ENCODE measurements around the gene NIPSNAP2.

- TF ChIP-seq EZH2 (IDR thresholded peaks at IDR 0.05) (no peak), POLR2AphosphoS5 (IDR thresholded peaks at IDR 0.05; ENCODE audit: borderline replicate concordance, low read depth, low read length) (no peak)
These were observed 10.5 kb upstream of the NIPSNAP2 start for GRCh38 chr7:55953707-55954475.
